Neuronal stem cell (in vitro differentiated cells): ENCODE results near the gene LRP1B.

Source experiments
- DNase-seq: peaks from one replicate; pipeline ENCODE4 v3.0.0-alpha.2; 2013; ENCODE audit warnings: low spot score
- H2AFZ ChIP-seq: one replicate; pipeline ENCODE4 v1.6.1; 2013; ENCODE audit warnings: mild to moderate bottlenecking, low read length, inconsistent platforms
- H2AK5ac ChIP-seq: 2 replicates; pipeline ENCODE4 v1.6.1; 2013; ENCODE audit warnings: low read depth, mild to moderate bottlenecking, inconsistent platforms, low read length, moderate library complexity, mixed read lengths
- H2BK120ac ChIP-seq: 2 replicates; pipeline ENCODE4 v1.6.1; 2013; ENCODE audit warnings: low read depth, mild to moderate bottlenecking, inconsistent platforms, low read length, moderate library complexity, mixed read lengths
- H2BK12ac ChIP-seq: one replicate; pipeline ENCODE4 v1.6.1; 2013; ENCODE audit warnings: low read length, inconsistent platforms
- H2BK15ac ChIP-seq: 2 replicates; pipeline ENCODE4 v1.6.1; 2013; ENCODE audit warnings: mild to moderate bottlenecking, low read length, inconsistent platforms, mixed read lengths
- H2BK5ac ChIP-seq: one replicate; pipeline ENCODE4 v1.6.1; 2013; ENCODE audit warnings: inconsistent platforms, mild to moderate bottlenecking, low read length, moderate library complexity
- H3K14ac ChIP-seq: one replicate; pipeline ENCODE4 v1.6.1; 2013; ENCODE audit warnings: low read length, inconsistent platforms
- H3K18ac ChIP-seq: 2 replicates; pipeline ENCODE4 v1.6.1; 2013; ENCODE audit warnings: low read length, inconsistent platforms
- H3K23ac ChIP-seq: 2 replicates; pipeline ENCODE4 v1.6.1; 2013; ENCODE audit warnings: low read depth, mild to moderate bottlenecking, mixed read lengths, low read length, inconsistent platforms; ENCODE audit not compliant: poor library complexity
- H3K27ac ChIP-seq: replicated peaks from 3 replicates; pipeline ENCODE4 v1.5.1; 2013; ENCODE audit warnings: low read length, inconsistent platforms
- H3K27me3 ChIP-seq, 3 experiments: 2 replicates each; pipeline ENCODE4 v1.6.1; 2013; ENCODE audit warnings: low read length in 3 of 3, mild to moderate bottlenecking in 2 of 3, inconsistent platforms in 1 of 3, low read depth in 1 of 3, mixed read lengths in 1 of 3, moderate library complexity in 1 of 3; ENCODE audit not compliant: control insufficient read depth in 3 of 3, insufficient read depth in 3 of 3
- H3K36me3 ChIP-seq, 2 donors: replicated peaks in 1 of 2; 2 replicates each; pipeline ENCODE4 v1.6.1; 2013; ENCODE audit warnings: low read length in 2 of 2; ENCODE audit not compliant: control insufficient read depth in 2 of 2, insufficient read depth in 2 of 2
- H3K4ac ChIP-seq: 2 replicates; pipeline ENCODE4 v1.6.1; 2013; ENCODE audit warnings: inconsistent platforms, mild to moderate bottlenecking, low read length, moderate library complexity
- H3K4me1 ChIP-seq, 2 donors: 1 replicate in 1 of 2; 2 replicates in 1 of 2; pipeline ENCODE4 v1.6.1; 2013; ENCODE audit warnings: low read length in 2 of 2, low read depth in 1 of 2; ENCODE audit not compliant: control insufficient read depth in 2 of 2, insufficient read depth in 1 of 2
- H3K4me2 ChIP-seq: one replicate; pipeline ENCODE4 v1.6.1; 2013; ENCODE audit warnings: mild to moderate bottlenecking, low read length, inconsistent platforms; ENCODE audit not compliant: insufficient read depth, poor library complexity, severe bottlenecking
- H3K4me3 ChIP-seq, 2 donors: 2 replicates each; pipeline ENCODE4 v1.5.1; 2013; ENCODE audit warnings: low read length in 2 of 2, mild to moderate bottlenecking in 2 of 2, inconsistent platforms in 1 of 2, moderate library complexity in 1 of 2
- H3K79me1 ChIP-seq: one replicate; pipeline ENCODE4 v1.6.1; 2013; ENCODE audit warnings: low read depth, mild to moderate bottlenecking, inconsistent platforms, low read length, moderate library complexity
- H3K9ac ChIP-seq: one replicate; pipeline ENCODE4 v1.6.1; 2013; ENCODE audit warnings: mild to moderate bottlenecking, low read depth, low read length, inconsistent platforms; ENCODE audit not compliant: poor library complexity
- H3K9me3 ChIP-seq, 2 donors: replicated peaks in 1 of 2; 2 replicates each; pipeline versions ENCODE3 to v1.6.1; 2013; ENCODE audit warnings: low read length in 2 of 2, mild to moderate bottlenecking in 2 of 2, inconsistent platforms in 1 of 2, low read depth in 1 of 2, mixed read lengths in 1 of 2, moderate library complexity in 1 of 2; ENCODE audit not compliant: control insufficient read depth in 2 of 2, insufficient read depth in 1 of 2
- H4K8ac ChIP-seq: one replicate; pipeline ENCODE4 v1.6.1; 2013; ENCODE audit warnings: low read depth, mild to moderate bottlenecking, inconsistent platforms, low read length, moderate library complexity
- H4K91ac ChIP-seq: one replicate; pipeline ENCODE4 v1.6.1; 2013; ENCODE audit warnings: low read length, low read depth, mild to moderate bottlenecking, inconsistent platforms; ENCODE audit not compliant: poor library complexity
- WGBS, 2 donors: extraction: QIAGEN DNeasy Blood & Tissue Kit; methylation state at CpG; one replicate each; pipeline ENCODE4 v1.1.7; 2013; ENCODE audit warnings: missing lambda C conversion rate in 2 of 2, mixed read lengths in 1 of 2; ENCODE audit not compliant: insufficient read length in 2 of 2, insufficient replicate concordance in 1 of 2; ENCODE audit errors: extremely low coverage in 2 of 2; 5-methylcytosine and 5-hydroxymethylcytosine counted together

The LRP1B gene

GRCh38 chr2:141589314-141589713 is 541.5 kb downstream of the LRP1B start:
- no peaks in the 10 kb centered on the region for H3K36me3 ChIP-seq
- WGBS, 2 donors, result no CpG with 5 or more reads among the region's 7 CpGs
- H2BK5ac ChIP-seq, result no peak overlapping the region
- H3K27me3 ChIP-seq, result no peaks in the 10 kb centered on the region
- no peak overlapping the region for H3K18ac ChIP-seq
- no peaks in the 10 kb centered on the region for H3K4me1 ChIP-seq
- H3K4me2 ChIP-seq, result no peak overlapping the region
- no peaks in the 10 kb centered on the region for H3K9me3 ChIP-seq
- H3K79me1 ChIP-seq, result no peaks in the 10 kb centered on the region
- H4K8ac ChIP-seq, result no peak overlapping the region
- no peak overlapping the region for H3K4ac ChIP-seq
- no peak overlapping the region for H3K9ac ChIP-seq
- no peak overlapping the region for H3K14ac ChIP-seq
- no peak for DNase-seq
- H2BK15ac ChIP-seq, result no peak overlapping the region
- no peak overlapping the region for H3K23ac ChIP-seq
- no peak overlapping the region for H3K4me3 ChIP-seq
- H4K91ac ChIP-seq, result no peak overlapping the region
- no peak overlapping the region for H2AFZ ChIP-seq
- no peak overlapping the region for H2BK120ac ChIP-seq
- no peak overlapping the region for H3K27ac ChIP-seq
- H2BK12ac ChIP-seq, result no peak overlapping the region
- no peak overlapping the region for H2AK5ac ChIP-seq

GRCh38 chr2:141586985-141587384 is 543.8 kb downstream of the LRP1B start:
- no peaks in the 10 kb centered on the region for H3K27me3 ChIP-seq
- WGBS, 2 donors, result no CpG with 5 or more reads among the region's 1 CpG
- no peak overlapping the region for H4K91ac ChIP-seq
- no peak overlapping the region for H2BK120ac ChIP-seq
- no peak overlapping the region for H4K8ac ChIP-seq
- DNase-seq, result no peak
- H3K36me3 ChIP-seq, result no peaks in the 10 kb centered on the region
- no peak overlapping the region for H2BK15ac ChIP-seq
- H3K18ac ChIP-seq, result no peak overlapping the region
- H2AFZ ChIP-seq, result no peak overlapping the region
- H2AK5ac ChIP-seq, result no peak overlapping the region
- no peak overlapping the region for H3K4me2 ChIP-seq
- H3K9me3 ChIP-seq, result no peaks in the 10 kb centered on the region
- H3K23ac ChIP-seq, result no peak overlapping the region
- no peak overlapping the region for H3K9ac ChIP-seq
- no peaks in the 10 kb centered on the region for H3K79me1 ChIP-seq
- H3K4me1 ChIP-seq, result no peaks in the 10 kb centered on the region
- H3K27ac ChIP-seq, result no peak overlapping the region
- no peak overlapping the region for H3K14ac ChIP-seq
- no peak overlapping the region for H2BK12ac ChIP-seq
- H2BK5ac ChIP-seq, result no peak overlapping the region
- no peak overlapping the region for H3K4me3 ChIP-seq
- no peak overlapping the region for H3K4ac ChIP-seq

GRCh38 chr2:141582213-141582612 is 548.6 kb downstream of the LRP1B start:
- Histone ChIP-seq H2BK12ac (no peak overlapping the region), H3K4ac (no peak overlapping the region), H3K27me3 (no peaks in the 10 kb centered on the region), H3K14ac (no peak overlapping the region), H4K91ac (no peak overlapping the region), H2BK15ac (no peak overlapping the region), H2AFZ (no peak overlapping the region), H3K4me1 (no peaks in the 10 kb centered on the region), H3K9ac (no peak overlapping the region), H3K18ac (no peak overlapping the region), H3K9me3 (no peaks in the 10 kb centered on the region), H3K23ac (no peak overlapping the region), H2BK120ac (no peak overlapping the region), H4K8ac (no peak overlapping the region), H3K4me2 (no peak overlapping the region), H3K27ac (no peak overlapping the region), H3K36me3 (no peaks in the 10 kb centered on the region), H3K79me1 (no peaks in the 10 kb centered on the region), H2AK5ac (no peak overlapping the region), H2BK5ac (no peak overlapping the region), H3K4me3 (no peak overlapping the region)
- no peak for DNase-seq
- WGBS, 2 donors, result no CpG with 5 or more reads among the region's 3 CpGs

- Histone ChIP-seq H2AFZ (no peak overlapping the region), H3K36me3 (no peaks in the 10 kb centered on the region), H3K9me3 (no peaks in the 10 kb centered on the region), H3K14ac (no peak overlapping the region), H2BK5ac (no peak overlapping the region), H3K4me3 (no peak overlapping the region), H3K79me1 (no peaks in the 10 kb centered on the region), H3K27ac (no peak overlapping the region), H2BK12ac (no peak overlapping the region), H3K18ac (no peak overlapping the region), H3K23ac (no peak overlapping the region), H3K4me2 (no peak overlapping the region), H3K4me1 (no peaks in the 10 kb centered on the region), H4K91ac (no peak overlapping the region), H2BK120ac (no peak overlapping the region), H2AK5ac (no peak overlapping the region), H4K8ac (no peak overlapping the region), H3K27me3 (no peaks in the 10 kb centered on the region), H3K9ac (no peak overlapping the region), H2BK15ac (no peak overlapping the region), H3K4ac (no peak overlapping the region)
- DNase-seq, result no peak
- no CpG with 5 or more reads among the region's 5 CpGs for WGBS, 2 donors
Observed at GRCh38 chr2:141579071-141579470, 551.7 kb downstream of the LRP1B start.
